ENCODE results near the gene CAMK1. TPM values are rescaled to one million over a fixed set of nuclear protein-coding genes. Genes with fewer than 3 reads are reported as not detected.

The CAMK1 gene
- total and polyA plus RNA-seq, 9 of the 15 experiments (the other 6 are each of a cell fraction or from before 2014, with no cell fraction given), result 0.23 to 10.7 (median 6.0) TPM

DNA sequence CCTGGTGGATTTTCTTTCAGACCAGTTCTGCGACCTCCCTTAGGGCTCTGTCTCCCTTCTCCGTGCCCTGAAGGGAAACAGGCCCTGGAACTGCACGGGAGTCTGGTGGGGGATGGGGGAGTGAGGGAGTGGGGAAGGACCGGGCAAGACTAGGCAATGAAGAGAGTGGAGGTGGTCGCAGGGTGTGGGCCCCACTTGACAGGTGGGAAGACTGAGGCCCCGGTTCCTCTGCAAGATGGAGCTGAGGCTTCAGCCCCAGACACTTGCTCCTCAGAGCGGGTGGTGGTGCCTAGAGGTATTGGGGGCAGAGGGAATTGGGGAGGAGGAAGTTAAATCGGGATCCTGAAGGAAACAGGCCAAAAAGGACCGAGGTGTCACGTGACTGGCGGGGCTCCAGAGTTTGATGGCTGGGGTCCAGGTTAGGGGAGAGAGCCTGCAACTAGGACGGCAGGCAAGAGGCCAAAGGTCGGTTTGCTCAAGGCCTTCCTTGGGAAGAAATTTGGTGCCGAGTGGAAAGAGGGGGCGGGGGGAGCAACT, 597 bp upstream of the CAMK1 start (continued):
- TF ChIP-seq, protein P1, sequence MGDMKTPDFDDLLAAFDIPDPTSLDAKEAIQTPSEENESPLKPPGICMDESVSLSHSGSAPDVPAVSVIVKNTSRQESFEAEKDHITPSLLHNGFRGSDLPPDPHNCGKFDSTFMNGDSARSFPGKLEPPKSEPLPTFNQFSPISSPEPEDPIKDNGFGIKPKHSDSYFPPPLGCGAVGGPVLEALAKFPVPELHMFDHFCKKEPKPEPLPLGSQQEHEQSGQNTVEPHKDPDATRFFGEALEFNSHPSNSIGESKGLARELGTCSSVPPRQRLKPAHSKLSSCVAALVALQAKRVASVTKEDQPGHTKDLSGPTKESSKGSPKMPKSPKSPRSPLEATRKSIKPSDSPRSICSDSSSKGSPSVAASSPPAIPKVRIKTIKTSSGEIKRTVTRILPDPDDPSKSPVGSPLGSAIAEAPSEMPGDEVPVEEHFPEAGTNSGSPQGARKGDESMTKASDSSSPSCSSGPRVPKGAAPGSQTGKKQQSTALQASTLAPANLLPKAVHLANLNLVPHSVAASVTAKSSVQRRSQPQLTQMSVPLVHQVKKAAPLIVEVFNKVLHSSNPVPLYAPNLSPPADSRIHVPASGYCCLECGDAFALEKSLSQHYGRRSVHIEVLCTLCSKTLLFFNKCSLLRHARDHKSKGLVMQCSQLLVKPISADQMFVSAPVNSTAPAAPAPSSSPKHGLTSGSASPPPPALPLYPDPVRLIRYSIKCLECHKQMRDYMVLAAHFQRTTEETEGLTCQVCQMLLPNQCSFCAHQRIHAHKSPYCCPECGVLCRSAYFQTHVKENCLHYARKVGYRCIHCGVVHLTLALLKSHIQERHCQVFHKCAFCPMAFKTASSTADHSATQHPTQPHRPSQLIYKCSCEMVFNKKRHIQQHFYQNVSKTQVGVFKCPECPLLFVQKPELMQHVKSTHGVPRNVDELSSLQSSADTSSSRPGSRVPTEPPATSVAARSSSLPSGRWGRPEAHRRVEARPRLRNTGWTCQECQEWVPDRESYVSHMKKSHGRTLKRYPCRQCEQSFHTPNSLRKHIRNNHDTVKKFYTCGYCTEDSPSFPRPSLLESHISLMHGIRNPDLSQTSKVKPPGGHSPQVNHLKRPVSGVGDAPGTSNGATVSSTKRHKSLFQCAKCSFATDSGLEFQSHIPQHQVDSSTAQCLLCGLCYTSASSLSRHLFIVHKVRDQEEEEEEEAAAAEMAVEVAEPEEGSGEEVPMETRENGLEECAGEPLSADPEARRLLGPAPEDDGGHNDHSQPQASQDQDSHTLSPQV (IDR thresholded peaks at IDR 0.05), result no peak
- TF ChIP-seq CBX5 (IDR thresholded peaks at IDR 0.05; ENCODE audit: borderline replicate concordance, low read depth) (no peak), FOXK2 (conservative IDR thresholded peaks at IDR 0.05 in 1 of 2, IDR thresholded peaks at IDR 0.05 in 1 of 2; ENCODE audit: low read depth in 2 of 2) (no peak), RNF2 (IDR thresholded peaks at IDR 0.05) (no peak), ILF3 (IDR thresholded peaks at IDR 0.05; ENCODE audit: borderline replicate concordance) (no peak), POLR2A (conservative IDR thresholded peaks at IDR 0.05) (no peak), ZFP36 (IDR thresholded peaks at IDR 0.05; ENCODE audit: low read depth, low read length, partially characterized antibody) (no peak), SMARCE1 (IDR thresholded peaks at IDR 0.05) (no peak), RAD21 (CRISPR knock-in tag; conservative IDR thresholded peaks at IDR 0.05 in 1 of 2, IDR thresholded peaks at IDR 0.05 in 1 of 2) (no peak), SAFB (IDR thresholded peaks at IDR 0.05; ENCODE audit: borderline replicate concordance, low read depth, low read length) (no peak), BRD9 (IDR thresholded peaks at IDR 0.05; ENCODE audit: low read depth, partially characterized antibody) (no peak)
- TF ChIP-seq, protein P2, sequence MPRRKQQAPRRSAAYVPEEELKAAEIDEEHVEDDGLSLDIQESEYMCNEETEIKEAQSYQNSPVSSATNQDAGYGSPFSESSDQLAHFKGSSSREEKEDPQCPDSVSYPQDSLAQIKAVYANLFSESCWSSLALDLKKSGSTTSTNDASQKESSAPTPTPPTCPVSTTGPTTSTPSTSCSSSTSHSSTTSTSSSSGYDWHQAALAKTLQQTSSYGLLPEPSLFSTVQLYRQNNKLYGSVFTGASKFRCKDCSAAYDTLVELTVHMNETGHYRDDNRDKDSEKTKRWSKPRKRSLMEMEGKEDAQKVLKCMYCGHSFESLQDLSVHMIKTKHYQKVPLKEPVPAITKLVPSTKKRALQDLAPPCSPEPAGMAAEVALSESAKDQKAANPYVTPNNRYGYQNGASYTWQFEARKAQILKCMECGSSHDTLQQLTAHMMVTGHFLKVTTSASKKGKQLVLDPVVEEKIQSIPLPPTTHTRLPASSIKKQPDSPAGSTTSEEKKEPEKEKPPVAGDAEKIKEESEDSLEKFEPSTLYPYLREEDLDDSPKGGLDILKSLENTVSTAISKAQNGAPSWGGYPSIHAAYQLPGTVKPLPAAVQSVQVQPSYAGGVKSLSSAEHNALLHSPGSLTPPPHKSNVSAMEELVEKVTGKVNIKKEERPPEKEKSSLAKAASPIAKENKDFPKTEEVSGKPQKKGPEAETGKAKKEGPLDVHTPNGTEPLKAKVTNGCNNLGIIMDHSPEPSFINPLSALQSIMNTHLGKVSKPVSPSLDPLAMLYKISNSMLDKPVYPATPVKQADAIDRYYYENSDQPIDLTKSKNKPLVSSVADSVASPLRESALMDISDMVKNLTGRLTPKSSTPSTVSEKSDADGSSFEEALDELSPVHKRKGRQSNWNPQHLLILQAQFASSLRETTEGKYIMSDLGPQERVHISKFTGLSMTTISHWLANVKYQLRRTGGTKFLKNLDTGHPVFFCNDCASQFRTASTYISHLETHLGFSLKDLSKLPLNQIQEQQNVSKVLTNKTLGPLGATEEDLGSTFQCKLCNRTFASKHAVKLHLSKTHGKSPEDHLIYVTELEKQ (CRISPR knock-in tag; IDR thresholded peaks at IDR 0.05), result no peak
- TF ChIP-seq, protein P3, sequence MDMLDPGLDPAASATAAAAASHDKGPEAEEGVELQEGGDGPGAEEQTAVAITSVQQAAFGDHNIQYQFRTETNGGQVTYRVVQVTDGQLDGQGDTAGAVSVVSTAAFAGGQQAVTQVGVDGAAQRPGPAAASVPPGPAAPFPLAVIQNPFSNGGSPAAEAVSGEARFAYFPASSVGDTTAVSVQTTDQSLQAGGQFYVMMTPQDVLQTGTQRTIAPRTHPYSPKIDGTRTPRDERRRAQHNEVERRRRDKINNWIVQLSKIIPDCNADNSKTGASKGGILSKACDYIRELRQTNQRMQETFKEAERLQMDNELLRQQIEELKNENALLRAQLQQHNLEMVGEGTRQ (CRISPR knock-in tag; IDR thresholded peaks at IDR 0.05), result peak; percentile 72
- TF ChIP-seq, protein P4, sequence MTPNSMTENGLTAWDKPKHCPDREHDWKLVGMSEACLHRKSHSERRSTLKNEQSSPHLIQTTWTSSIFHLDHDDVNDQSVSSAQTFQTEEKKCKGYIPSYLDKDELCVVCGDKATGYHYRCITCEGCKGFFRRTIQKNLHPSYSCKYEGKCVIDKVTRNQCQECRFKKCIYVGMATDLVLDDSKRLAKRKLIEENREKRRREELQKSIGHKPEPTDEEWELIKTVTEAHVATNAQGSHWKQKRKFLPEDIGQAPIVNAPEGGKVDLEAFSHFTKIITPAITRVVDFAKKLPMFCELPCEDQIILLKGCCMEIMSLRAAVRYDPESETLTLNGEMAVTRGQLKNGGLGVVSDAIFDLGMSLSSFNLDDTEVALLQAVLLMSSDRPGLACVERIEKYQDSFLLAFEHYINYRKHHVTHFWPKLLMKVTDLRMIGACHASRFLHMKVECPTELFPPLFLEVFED (CRISPR knock-in tag; conservative IDR thresholded peaks at IDR 0.05), result no peak
- TF ChIP-seq, protein P5, sequence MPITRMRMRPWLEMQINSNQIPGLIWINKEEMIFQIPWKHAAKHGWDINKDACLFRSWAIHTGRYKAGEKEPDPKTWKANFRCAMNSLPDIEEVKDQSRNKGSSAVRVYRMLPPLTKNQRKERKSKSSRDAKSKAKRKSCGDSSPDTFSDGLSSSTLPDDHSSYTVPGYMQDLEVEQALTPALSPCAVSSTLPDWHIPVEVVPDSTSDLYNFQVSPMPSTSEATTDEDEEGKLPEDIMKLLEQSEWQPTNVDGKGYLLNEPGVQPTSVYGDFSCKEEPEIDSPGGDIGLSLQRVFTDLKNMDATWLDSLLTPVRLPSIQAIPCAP (CRISPR knock-in tag; IDR thresholded peaks at IDR 0.05; ENCODE audit: borderline replicate concordance), result no peak
